Skeletal muscle cell (primary cell): ENCODE results near the gene MYO15A.

Experiments used
- DNase-seq: peaks from one replicate; pipeline ENCODE4 v3.0.0-alpha.2; 2010; ENCODE audit warnings: low read depth
- H3K4me3 ChIP-seq: 2 replicates; pipeline ENCODE4 v1.5.1; 2011; ENCODE audit warnings: low read depth, mild to moderate bottlenecking, control low read depth, low read length, moderate library complexity

MYO15A gene

GRCh38 chr17:18108401-18109312 is at the start of gene MYO15A:
TSS of gene MYO15A (plus strand) at chr17:18108756. CDS start at chr17:18118801, 10,045 bp downstream.
- no peak within 1 kb of the TSS for H3K4me3 ChIP-seq
- no peak for DNase-seq

- DNase-seq: no peak
- H3K4me3 ChIP-seq: no peak overlapping the region
These were observed 49.3 kb upstream of the MYO15A start for GRCh38 chr17:18059283-18059682.

- no peak overlapping the region for H3K4me3 ChIP-seq
- no peak for DNase-seq
These were observed 44.5 kb upstream of the MYO15A start for GRCh38 chr17:18064053-18064452.

GRCh38 chr17:18065546-18065945 is 43.0 kb upstream of the MYO15A start:
- no peak for DNase-seq
- H3K4me3 ChIP-seq: no peak overlapping the region

GRCh38 chr17:18066866-18067265 is 41.7 kb upstream of the MYO15A start:
- DNase-seq: no peak

GRCh38 chr17:18069101-18069500 is 39.5 kb upstream of the MYO15A start:
- no peak overlapping the region for H3K4me3 ChIP-seq
- DNase-seq: no peak

More at GRCh38 chr17:18066866-18067265, 41.7 kb upstream of the MYO15A start:
- H3K4me3 ChIP-seq: no peak overlapping the region

GRCh38 chr17:18070861-18071340 is 37.7 kb upstream of the MYO15A start:
- DNase-seq: no peak
- peak overlapping the region; percentile 26 for H3K4me3 ChIP-seq

GRCh38 chr17:18071751-18072150 is 36.8 kb upstream of the MYO15A start:
- no peak for DNase-seq
- no peak overlapping the region for H3K4me3 ChIP-seq

GRCh38 chr17:18074566-18075272 is 33.8 kb upstream of the MYO15A start:
- no peak overlapping the region for H3K4me3 ChIP-seq
- no peak for DNase-seq

- DNase-seq: no peak
- no peak overlapping the region for H3K4me3 ChIP-seq
These were observed 31.6 kb upstream of the MYO15A start for GRCh38 chr17:18076936-18077335.

GRCh38 chr17:18079543-18079942 is 29.0 kb upstream of the MYO15A start:
- no peak for DNase-seq

GRCh38 chr17:18084256-18084655 is 24.3 kb upstream of the MYO15A start:
- H3K4me3 ChIP-seq: no peak overlapping the region
- no peak for DNase-seq

More at GRCh38 chr17:18079543-18079942, 29.0 kb upstream of the MYO15A start:
- H3K4me3 ChIP-seq: no peak overlapping the region

GRCh38 chr17:18087610-18088491 is 20.7 kb upstream of the MYO15A start, which contains the start of gene DRG2:
TSS of gene DRG2 (plus strand) at chr17:18087948. CDS start at chr17:18088024, 76 bp downstream.
- H3K4me3 ChIP-seq: peak within 1 kb of the TSS; percentile 98
- peak; percentile 68 for DNase-seq

GRCh38 chr17:18089613-18090012 is 18.9 kb upstream of the MYO15A start:
- no peak for DNase-seq
- H3K4me3 ChIP-seq: no peak overlapping the region

- no peak overlapping the region for H3K4me3 ChIP-seq
- DNase-seq: no peak
These were observed 14.7 kb upstream of the MYO15A start for GRCh38 chr17:18093616-18094408.

GRCh38 chr17:18094409-18094807 is 14.1 kb upstream of the MYO15A start:
- DNase-seq: no peak
- no peak overlapping the region for H3K4me3 ChIP-seq

GRCh38 chr17:18099516-18099915 is 9.0 kb upstream of the MYO15A start:
- DNase-seq: no peak
- no peak overlapping the region for H3K4me3 ChIP-seq

GRCh38 chr17:18100616-18101015 is 7.9 kb upstream of the MYO15A start:
- no peak for DNase-seq
- no peak overlapping the region for H3K4me3 ChIP-seq

- DNase-seq: no peak
- no peak overlapping the region for H3K4me3 ChIP-seq
These were observed 6.7 kb upstream of the MYO15A start for GRCh38 chr17:18101828-18102227.
